H9 (cell line): ENCODE data around the gene TIFAB. TPM values are rescaled to one million over a fixed set of nuclear protein-coding genes. Genes with fewer than 3 reads are reported as not detected.

Experiments
- DNase-seq: peaks from one replicate; pipeline ENCODE4 v3.0.0-alpha.2; 2017
- H2AFZ ChIP-seq: one replicate; pipeline ENCODE4 v1.6.1; 2013; ENCODE audit warnings: mild to moderate bottlenecking, low read length, control low read depth, moderate library complexity
- H2AK5ac ChIP-seq: 2 replicates; pipeline ENCODE4 v1.6.1; 2013; ENCODE audit warnings: low read length, control low read depth, mixed read lengths; ENCODE audit not compliant: insufficient read length
- H2BK120ac ChIP-seq: one replicate; pipeline ENCODE4 v1.6.1; 2013; ENCODE audit warnings: low read depth, mild to moderate bottlenecking, low read length, control low read depth, inconsistent platforms; ENCODE audit not compliant: poor library complexity, severe bottlenecking
- H2BK12ac ChIP-seq: 2 replicates; pipeline ENCODE4 v1.6.1; 2013; ENCODE audit warnings: low read length, control low read depth, mixed read lengths, low read depth; ENCODE audit not compliant: insufficient read length
- H2BK15ac ChIP-seq: 2 replicates; pipeline ENCODE4 v1.6.1; 2013; ENCODE audit warnings: low read depth, low read length, control low read depth
- H2BK20ac ChIP-seq: one replicate; pipeline ENCODE4 v1.6.1; 2013; ENCODE audit warnings: low read depth, mild to moderate bottlenecking, low read length, control low read depth, inconsistent platforms; ENCODE audit not compliant: poor library complexity, severe bottlenecking
- H2BK5ac ChIP-seq: 2 replicates; pipeline ENCODE4 v1.6.1; 2013; ENCODE audit warnings: low read length, control low read depth, mixed read lengths; ENCODE audit not compliant: insufficient read length
- H3K14ac ChIP-seq: 2 replicates; pipeline ENCODE4 v1.6.1; 2013; ENCODE audit warnings: low read length, control low read depth; ENCODE audit not compliant: insufficient read depth
- H3K18ac ChIP-seq: 2 replicates; pipeline ENCODE4 v1.6.1; 2013; ENCODE audit warnings: low read depth, mild to moderate bottlenecking, mixed read lengths, low read length, control low read depth; ENCODE audit not compliant: insufficient read length
- H3K23ac ChIP-seq: 2 replicates; pipeline ENCODE4 v1.6.1; 2013; ENCODE audit warnings: low read length, control low read depth, mixed read lengths, low read depth; ENCODE audit not compliant: insufficient read length
- H3K23me2 ChIP-seq: 2 replicates; pipeline ENCODE4 v1.6.1; 2013; ENCODE audit warnings: low read depth, mild to moderate bottlenecking, mixed read lengths, low read length, control low read depth; ENCODE audit not compliant: insufficient read length, poor library complexity, severe bottlenecking
- H3K27ac ChIP-seq: 2 replicates; pipeline ENCODE4 v1.5.1; 2013; ENCODE audit warnings: low read length, control low read depth, mixed read lengths, low read depth; ENCODE audit not compliant: insufficient read length
- H3K27me3 ChIP-seq: 2 replicates; pipeline ENCODE4 v1.6.1; 2013; ENCODE audit warnings: low read length, control low read depth, inconsistent platforms; ENCODE audit not compliant: insufficient read depth
- H3K4ac ChIP-seq: 2 replicates; pipeline ENCODE4 v1.6.1; 2013; ENCODE audit warnings: low read depth, mild to moderate bottlenecking, control low read depth, inconsistent platforms, low read length, moderate library complexity
- H3K4me1 ChIP-seq: 2 replicates; pipeline ENCODE4 v1.6.1; 2013; ENCODE audit warnings: low read length, control low read depth, inconsistent platforms; ENCODE audit not compliant: insufficient read depth
- H3K4me2 ChIP-seq: 2 replicates; pipeline ENCODE4 v1.6.1; 2013; ENCODE audit warnings: low read length, control low read depth, mixed read lengths; ENCODE audit not compliant: insufficient read length, insufficient read depth
- H3K56ac ChIP-seq: 2 replicates; pipeline ENCODE4 v1.6.1; 2013; ENCODE audit warnings: low read depth, mild to moderate bottlenecking, mixed read lengths, low read length, control low read depth; ENCODE audit not compliant: insufficient read length
- H3K79me1 ChIP-seq: 2 replicates; pipeline ENCODE4 v1.6.1; 2013; ENCODE audit warnings: low read depth, mild to moderate bottlenecking, moderate library complexity, low read length, control low read depth, inconsistent platforms; ENCODE audit not compliant: insufficient read depth, poor library complexity, severe bottlenecking
- H3K79me2 ChIP-seq: 2 replicates; pipeline ENCODE4 v1.6.1; 2013; ENCODE audit warnings: low read length, control low read depth, inconsistent platforms; ENCODE audit not compliant: insufficient read depth
- H3K9ac ChIP-seq: 2 replicates; pipeline ENCODE4 v1.6.1; 2013; ENCODE audit warnings: low read length, control low read depth, mixed read lengths; ENCODE audit not compliant: insufficient read length; ENCODE audit errors: extremely low read depth
- H3K9me3 ChIP-seq: one replicate; pipeline ENCODE4 v1.6.1; 2013; ENCODE audit warnings: low read depth, low read length, inconsistent platforms; ENCODE audit not compliant: control insufficient read depth
- H3T11ph ChIP-seq: one replicate; pipeline ENCODE4 v1.6.1; 2013; ENCODE audit warnings: mild to moderate bottlenecking, low read length, control low read depth, inconsistent platforms
- H4K20me1 ChIP-seq: one replicate; pipeline ENCODE4 v1.6.1; 2013; ENCODE audit not compliant: control insufficient read depth, insufficient read length, insufficient read depth
- H4K5ac ChIP-seq: 2 replicates; pipeline ENCODE4 v1.6.1; 2013; ENCODE audit warnings: low read depth, mild to moderate bottlenecking, mixed read lengths, low read length, control low read depth; ENCODE audit not compliant: insufficient read length
- H4K8ac ChIP-seq: replicated peaks from 2 replicates; pipeline ENCODE4 v1.6.1; 2013; ENCODE audit warnings: low read length, control low read depth, mixed read lengths, low read depth; ENCODE audit not compliant: insufficient read length
- H4K91ac ChIP-seq: 2 replicates; pipeline ENCODE4 v1.6.1; 2013; ENCODE audit warnings: low read depth, mild to moderate bottlenecking, moderate library complexity, mixed read lengths, low read length, control low read depth; ENCODE audit not compliant: insufficient read length
- H3K27ac Mint-ChIP-seq, 3 experiments: 2 replicates in 2 of 3; 3 replicates in 1 of 3; pipeline ENCODE4 v1.8.0; 2020 to 2021; ENCODE audit warnings: mixed read lengths in 3 of 3, mild to moderate bottlenecking in 1 of 3, moderate library complexity in 1 of 3
- H3K27me3 Mint-ChIP-seq: 2 replicates; pipeline ENCODE4 v1.8.0; 2021; ENCODE audit warnings: low read depth, mild to moderate bottlenecking, moderate library complexity, mixed read lengths
- H3K36me3 Mint-ChIP-seq, 3 experiments: 2 replicates in 2 of 3; 3 replicates in 1 of 3; pipeline ENCODE4 v1.8.0; 2020 to 2021; ENCODE audit warnings: low read depth in 3 of 3, mixed read lengths in 3 of 3; ENCODE audit not compliant: insufficient read depth in 1 of 3
- H3K4me1 Mint-ChIP-seq, 2 experiments: 2 replicates each; pipeline ENCODE4 v1.8.0; 2020; ENCODE audit warnings: mixed read lengths in 2 of 2
- H3K4me3 Mint-ChIP-seq, 2 experiments: 2 replicates in 1 of 2; 3 replicates in 1 of 2; pipeline ENCODE4 v1.8.0; 2020 to 2021; ENCODE audit warnings: mild to moderate bottlenecking in 2 of 2, mixed read lengths in 2 of 2, moderate library complexity in 1 of 2
- H3K9me3 Mint-ChIP-seq, 2 experiments: 2 replicates in 1 of 2; 3 replicates in 1 of 2; pipeline ENCODE4 v1.8.0; 2020; ENCODE audit warnings: mild to moderate bottlenecking in 2 of 2, mixed read lengths in 2 of 2, moderate library complexity in 1 of 2
- WGBS: extraction: QIAGEN DNeasy Blood & Tissue Kit; methylation state at CpG from one replicate; pipeline ENCODE4 v1.1.7; 2013; ENCODE audit warnings: missing lambda C conversion rate, low lambda C conversion rate, mixed read lengths; ENCODE audit not compliant: insufficient read length; ENCODE audit errors: extremely low coverage; 5-methylcytosine and 5-hydroxymethylcytosine counted together
- total RNA-seq: library from RNA; stranded (reverse); gene quantifications from 2 replicates; pipeline ENCODE4 v1.2.1, GENCODE V29; 2021
- TF ChIP-seq, protein P1 (sequence below): fragments of 200-600 bp; sonication (generic); conservative IDR thresholded peaks from 3 replicates; pipeline ENCODE4 v1.8.0; 2021; ENCODE audit warnings: antibody characterized with exemption, mild to moderate bottlenecking

The TIFAB gene
- total RNA-seq, 1 experiment from 2014 or later: not detected

DNA sequence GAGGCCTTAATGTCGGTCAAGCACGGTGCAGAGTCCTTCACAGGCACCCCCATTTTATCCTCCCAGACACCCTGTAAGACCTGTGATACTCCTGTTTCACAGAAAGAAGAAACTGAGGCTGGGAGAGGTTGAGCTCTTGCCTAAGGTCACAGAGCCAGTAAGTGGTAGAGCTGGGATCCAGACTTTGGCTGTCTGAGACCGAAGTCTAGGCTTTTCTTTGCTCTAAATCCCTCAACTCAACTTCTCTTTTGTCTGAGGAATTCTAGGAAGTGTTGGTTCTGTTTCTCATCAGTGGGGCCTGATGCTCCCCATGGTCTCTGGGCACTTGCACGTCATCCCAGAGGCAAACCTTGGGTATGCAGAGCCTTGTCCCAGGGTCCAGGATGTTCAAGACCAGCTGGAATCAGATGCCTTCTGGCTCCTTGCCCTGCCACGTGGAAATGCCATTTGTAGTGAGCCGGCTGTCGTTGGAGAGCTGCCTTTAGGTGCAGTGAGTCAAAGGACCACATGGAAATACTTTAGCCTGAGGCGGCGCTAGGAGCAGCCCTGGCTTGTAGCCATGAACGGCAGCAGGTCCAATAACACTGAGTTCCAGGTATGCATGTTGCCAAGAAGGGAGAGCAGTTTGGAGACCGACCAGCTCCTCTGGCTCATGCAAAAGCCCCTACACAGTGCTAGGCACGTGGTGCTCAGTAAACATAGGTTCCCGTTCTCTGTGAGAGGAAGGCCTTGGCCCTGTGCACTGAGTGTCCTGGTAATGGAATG lies 14.2 kb downstream of the TIFAB start:
- peak; percentile 21 for DNase-seq
- H4K5ac ChIP-seq: no peak overlapping the region
- H2BK15ac ChIP-seq: no peak overlapping the region
- H3K27ac Mint-ChIP-seq: no peak overlapping the region
- no peak overlapping the region for H3K18ac ChIP-seq
- H3K56ac ChIP-seq: no peak overlapping the region
- H4K20me1 ChIP-seq: no peaks in the 10 kb centered on the region
- H3K4me1 ChIP-seq: no peaks in the 10 kb centered on the region
- H3K23me2 ChIP-seq: no peaks in the 10 kb centered on the region
- no peaks in the 10 kb centered on the region for H3K9me3 Mint-ChIP-seq
- H3K4me3 Mint-ChIP-seq: no peak overlapping the region
- no peak overlapping the region for H4K91ac ChIP-seq
- no peak overlapping the region for H3K27ac ChIP-seq
- no peak overlapping the region for H4K8ac ChIP-seq
- H3K79me1 ChIP-seq: no peaks in the 10 kb centered on the region
- no peak overlapping the region for H3T11ph ChIP-seq
- no peak overlapping the region for H3K14ac ChIP-seq
- no CpG with 5 or more reads among the region's 13 CpGs for WGBS
- no peak overlapping the region for H2BK120ac ChIP-seq
- H3K4me1 Mint-ChIP-seq: peaks cover 5 to 11% of the 10 kb centered on the region in 2 experiments
- H2BK12ac ChIP-seq: no peak overlapping the region
- H3K9ac ChIP-seq: no peak overlapping the region
- H2BK5ac ChIP-seq: no peak overlapping the region
- H3K23ac ChIP-seq: no peak overlapping the region
- H3K9me3 ChIP-seq: no peaks in the 10 kb centered on the region
- TF ChIP-seq, protein P1, sequence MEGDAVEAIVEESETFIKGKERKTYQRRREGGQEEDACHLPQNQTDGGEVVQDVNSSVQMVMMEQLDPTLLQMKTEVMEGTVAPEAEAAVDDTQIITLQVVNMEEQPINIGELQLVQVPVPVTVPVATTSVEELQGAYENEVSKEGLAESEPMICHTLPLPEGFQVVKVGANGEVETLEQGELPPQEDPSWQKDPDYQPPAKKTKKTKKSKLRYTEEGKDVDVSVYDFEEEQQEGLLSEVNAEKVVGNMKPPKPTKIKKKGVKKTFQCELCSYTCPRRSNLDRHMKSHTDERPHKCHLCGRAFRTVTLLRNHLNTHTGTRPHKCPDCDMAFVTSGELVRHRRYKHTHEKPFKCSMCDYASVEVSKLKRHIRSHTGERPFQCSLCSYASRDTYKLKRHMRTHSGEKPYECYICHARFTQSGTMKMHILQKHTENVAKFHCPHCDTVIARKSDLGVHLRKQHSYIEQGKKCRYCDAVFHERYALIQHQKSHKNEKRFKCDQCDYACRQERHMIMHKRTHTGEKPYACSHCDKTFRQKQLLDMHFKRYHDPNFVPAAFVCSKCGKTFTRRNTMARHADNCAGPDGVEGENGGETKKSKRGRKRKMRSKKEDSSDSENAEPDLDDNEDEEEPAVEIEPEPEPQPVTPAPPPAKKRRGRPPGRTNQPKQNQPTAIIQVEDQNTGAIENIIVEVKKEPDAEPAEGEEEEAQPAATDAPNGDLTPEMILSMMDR: no peak
- H2AK5ac ChIP-seq: no peak overlapping the region
- H3K27me3 ChIP-seq: no peaks in the 10 kb centered on the region
- H3K4me2 ChIP-seq: no peak overlapping the region
- no peak overlapping the region for H2AFZ ChIP-seq
- no peak overlapping the region for H2BK20ac ChIP-seq
- H3K27me3 Mint-ChIP-seq: peaks cover 25% of the 10 kb centered on the region
- H3K36me3 Mint-ChIP-seq: no peaks in the 10 kb centered on the region
- no peak overlapping the region for H3K4ac ChIP-seq
- no peaks in the 10 kb centered on the region for H3K79me2 ChIP-seq
